ENCODE measurements around the gene CASR. TPM values are rescaled to one million over a fixed set of nuclear protein-coding genes. Genes with fewer than 3 reads are reported as not detected.
"Not testable (repeated sequence)": the region's sequence is repeated elsewhere in the genome, so short reads cannot be mapped to it uniquely, and the experiment has no call there.

Gene CASR
- total RNA-seq, 4 donors from 2014 or later = under 0.01 to 0.19 TPM; not detected in 2

DNA sequence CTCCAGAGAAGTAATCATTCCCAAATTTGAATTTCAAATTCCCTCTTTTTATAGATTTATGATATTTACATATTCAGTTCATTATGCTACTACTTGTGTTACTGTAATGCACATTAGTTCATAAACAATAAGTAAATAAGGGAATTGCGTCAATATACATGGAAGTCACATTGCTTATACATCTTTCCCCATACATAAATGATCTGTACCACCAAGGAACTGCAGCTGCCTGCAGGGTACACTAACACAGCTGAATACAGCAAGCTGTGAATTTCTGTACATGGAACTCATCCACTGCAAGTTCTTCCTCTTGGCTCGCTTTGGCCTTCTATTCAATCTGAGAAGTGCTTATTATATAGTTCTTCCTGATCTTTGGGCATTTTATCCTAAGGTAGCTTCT, 15.5 kb downstream of the CASR start:
- no peak for DNase-seq (ENCODE audit: extremely low spot score)
- intact Hi-C loops (cut with DNase I) = no loop called here
- TF ChIP-seq EP300 (IDR thresholded peaks at IDR 0.05) (no peak), POLR2AphosphoS5 (IDR thresholded peaks at IDR 0.05) (no peak), POLR2A (IDR thresholded peaks at IDR 0.05; ENCODE audit: low read depth) (no peak)
- TF ChIP-seq, protein P1, sequence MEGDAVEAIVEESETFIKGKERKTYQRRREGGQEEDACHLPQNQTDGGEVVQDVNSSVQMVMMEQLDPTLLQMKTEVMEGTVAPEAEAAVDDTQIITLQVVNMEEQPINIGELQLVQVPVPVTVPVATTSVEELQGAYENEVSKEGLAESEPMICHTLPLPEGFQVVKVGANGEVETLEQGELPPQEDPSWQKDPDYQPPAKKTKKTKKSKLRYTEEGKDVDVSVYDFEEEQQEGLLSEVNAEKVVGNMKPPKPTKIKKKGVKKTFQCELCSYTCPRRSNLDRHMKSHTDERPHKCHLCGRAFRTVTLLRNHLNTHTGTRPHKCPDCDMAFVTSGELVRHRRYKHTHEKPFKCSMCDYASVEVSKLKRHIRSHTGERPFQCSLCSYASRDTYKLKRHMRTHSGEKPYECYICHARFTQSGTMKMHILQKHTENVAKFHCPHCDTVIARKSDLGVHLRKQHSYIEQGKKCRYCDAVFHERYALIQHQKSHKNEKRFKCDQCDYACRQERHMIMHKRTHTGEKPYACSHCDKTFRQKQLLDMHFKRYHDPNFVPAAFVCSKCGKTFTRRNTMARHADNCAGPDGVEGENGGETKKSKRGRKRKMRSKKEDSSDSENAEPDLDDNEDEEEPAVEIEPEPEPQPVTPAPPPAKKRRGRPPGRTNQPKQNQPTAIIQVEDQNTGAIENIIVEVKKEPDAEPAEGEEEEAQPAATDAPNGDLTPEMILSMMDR (IDR thresholded peaks at IDR 0.05) = no peak
- no peaks in the 10 kb centered on the region for H3K9me3 ChIP-seq
- WGBS = 73% methylated on average over 2 of the region's 2 CpGs
- H3K27me3 ChIP-seq = no peaks in the 10 kb centered on the region
- H3K4me3 ChIP-seq = no peak overlapping the region
- H3K27ac ChIP-seq (replicated peaks in 1 of 4) = no peak overlapping the region
- no peaks in the 10 kb centered on the region for H3K4me1 ChIP-seq
- H3K36me3 ChIP-seq = no peaks in the 10 kb centered on the region

DNA sequence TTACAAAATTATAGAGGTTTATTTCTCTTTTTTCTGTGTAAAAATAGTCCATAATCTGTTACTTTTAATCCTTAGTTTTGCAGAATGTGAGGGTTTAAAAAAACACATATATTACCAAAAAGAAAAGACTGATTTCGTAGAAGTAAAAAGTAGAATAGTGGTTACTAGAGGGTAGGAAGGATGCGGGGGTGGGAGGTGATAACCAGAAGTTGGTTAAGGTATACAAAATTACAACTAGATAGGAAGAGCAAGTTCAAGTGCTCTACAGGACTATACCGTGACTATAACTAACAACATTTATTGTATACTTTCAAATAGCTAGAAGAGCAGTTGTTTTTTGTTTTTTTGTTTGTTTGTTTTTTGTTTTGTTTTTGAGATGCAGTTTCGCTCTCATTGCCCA, 16.1 kb downstream of the CASR start:
- TF ChIP-seq POLR2A (IDR thresholded peaks at IDR 0.05; ENCODE audit: low read depth) (no peak), POLR2AphosphoS5 (IDR thresholded peaks at IDR 0.05) (no peak), EP300 (IDR thresholded peaks at IDR 0.05) (no peak)
- TF ChIP-seq, protein P1 (IDR thresholded peaks at IDR 0.05) = no peak
- intact Hi-C loops (cut with DNase I) = no loop called here
- DNase-seq (ENCODE audit: extremely low spot score) = no peak
- H3K4me1 ChIP-seq = no peaks in the 10 kb centered on the region
- peaks cover 0 to 2% (median 0%) of the 10 kb centered on the region in 4 donors for H3K9me3 ChIP-seq
- H3K27me3 ChIP-seq = no peaks in the 10 kb centered on the region
- 83% methylated on average over 4 of the region's 4 CpGs for WGBS
- H3K4me3 ChIP-seq = no peak overlapping the region
- H3K27ac ChIP-seq (replicated peaks in 1 of 4) = no peak overlapping the region
- no peaks in the 10 kb centered on the region for H3K36me3 ChIP-seq

DNA sequence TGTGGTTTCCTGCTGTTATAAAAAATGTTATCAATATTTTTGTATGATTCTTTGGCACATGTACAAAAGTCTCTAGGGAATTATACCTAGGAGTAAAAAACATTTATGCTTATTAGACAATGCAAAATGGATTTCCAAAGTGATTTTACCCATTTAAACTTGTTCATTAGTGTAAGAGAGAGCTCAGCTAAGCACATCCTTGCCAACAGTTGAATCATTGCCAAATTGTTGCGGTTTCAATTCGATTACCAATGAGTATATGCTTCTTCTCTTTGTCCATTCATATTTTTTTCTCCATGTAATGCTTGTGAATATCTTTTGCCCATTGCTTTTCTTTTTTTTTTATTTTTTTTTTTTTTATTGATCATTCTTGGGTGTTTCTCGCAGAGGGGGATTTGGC, 17.2 kb downstream of the CASR start:
- intact Hi-C loops (cut with DNase I) = no loop called here
- no peaks in the 10 kb centered on the region for H3K36me3 ChIP-seq
- no peaks in the 10 kb centered on the region for H3K27me3 ChIP-seq
- no peak overlapping the region for H3K27ac ChIP-seq (replicated peaks in 1 of 4)
- TF ChIP-seq, protein P1 (IDR thresholded peaks at IDR 0.05) = no peak
- no peak for TF ChIP-seq POLR2AphosphoS5 (IDR thresholded peaks at IDR 0.05)
- TF ChIP-seq EP300 (IDR thresholded peaks at IDR 0.05) = no peak
- TF ChIP-seq POLR2A (IDR thresholded peaks at IDR 0.05; ENCODE audit: low read depth) = no peak
- H3K4me3 ChIP-seq = no peak overlapping the region
- H3K4me1 ChIP-seq = no peaks in the 10 kb centered on the region
- peaks cover 0 to 2% (median 0%) of the 10 kb centered on the region in 4 donors for H3K9me3 ChIP-seq
- no peak for DNase-seq (ENCODE audit: extremely low spot score)
- 70% methylated on average over 3 of the region's 3 CpGs for WGBS

DNA sequence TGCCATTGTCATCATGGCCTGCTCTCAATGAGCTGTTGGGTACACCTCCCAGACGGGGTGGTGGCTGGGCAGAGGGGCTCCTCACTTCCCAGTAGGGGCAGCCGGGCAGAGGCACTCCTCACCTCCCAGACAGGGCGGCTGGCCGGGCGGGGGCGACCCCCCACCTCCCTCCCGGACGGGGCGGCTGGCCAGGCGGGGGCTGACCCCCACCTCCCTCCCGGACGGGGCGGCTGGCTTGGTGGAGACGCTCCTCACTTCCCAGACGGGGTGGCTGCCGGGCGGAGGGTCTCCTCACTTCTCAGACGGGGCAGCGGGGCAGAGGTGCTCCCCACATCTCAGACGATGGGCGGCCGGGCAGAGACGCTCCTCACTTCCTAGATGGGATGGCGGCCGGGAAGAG, 18.0 kb downstream of the CASR start:
- H3K4me3 ChIP-seq; H3K36me3 ChIP-seq; H3K4me1 ChIP-seq; H3K27me3 ChIP-seq; H3K27ac ChIP-seq (replicated peaks in 1 of 4); H3K9me3 ChIP-seq; DNase-seq (ENCODE audit: extremely low spot score); intact Hi-C loops (cut with DNase I): not testable (repeated sequence)
- 70% methylated on average over 2 of the region's 25 CpGs for WGBS

DNA sequence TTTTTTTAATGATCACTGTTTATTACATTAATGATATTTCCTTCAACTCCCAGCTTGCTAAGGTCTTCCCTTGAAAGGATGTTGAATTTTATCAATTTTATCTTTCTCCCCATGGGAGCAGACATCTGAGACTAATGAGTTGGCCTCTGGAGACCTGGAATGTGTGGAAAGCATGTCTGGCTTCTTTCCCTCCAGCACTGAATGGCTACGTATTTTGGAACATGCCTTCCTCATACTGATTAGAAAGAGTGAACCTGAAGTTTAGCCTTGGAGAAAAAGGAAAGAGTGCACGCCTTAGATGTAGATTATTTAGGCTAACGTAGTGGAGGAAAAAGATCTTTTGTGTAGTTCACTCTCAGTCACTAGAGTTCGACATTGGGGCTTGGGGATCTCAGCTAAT, 25.1 kb downstream of the CASR start:
- Histone ChIP-seq H3K4me1 (no peaks in the 10 kb centered on the region), H3K36me3 (no peaks in the 10 kb centered on the region), H3K27me3 (no peaks in the 10 kb centered on the region), H3K4me3 (no peak overlapping the region), H3K9me3 (peaks cover 0 to 2% (median 0%) of the 10 kb centered on the region in 4 donors), H3K27ac (replicated peaks in 1 of 4) (no peak overlapping the region)
- TF ChIP-seq POLR2A (IDR thresholded peaks at IDR 0.05; ENCODE audit: low read depth) (no peak), EP300 (IDR thresholded peaks at IDR 0.05) (no peak), POLR2AphosphoS5 (IDR thresholded peaks at IDR 0.05) (no peak)
- TF ChIP-seq, protein P1 (IDR thresholded peaks at IDR 0.05) = no peak
- WGBS = 80% methylated on average over 4 of the region's 4 CpGs
- DNase-seq (ENCODE audit: extremely low spot score) = no peak
- intact Hi-C loops (cut with DNase I) = no loop called here
